Inflammatory macrophage treated with lipopolysaccharide for 4 hours (primary cell): ENCODE measurements around the gene ZNF526.
A peak's percentile ranks its signal among the peaks of the same experiment; 100 is the strongest.

ENCODE experiments used
- DNase-seq: peaks from one replicate; pipeline ENCODE4 v3.0.0-alpha.2; 2020

ZNF526 gene

DNA sequence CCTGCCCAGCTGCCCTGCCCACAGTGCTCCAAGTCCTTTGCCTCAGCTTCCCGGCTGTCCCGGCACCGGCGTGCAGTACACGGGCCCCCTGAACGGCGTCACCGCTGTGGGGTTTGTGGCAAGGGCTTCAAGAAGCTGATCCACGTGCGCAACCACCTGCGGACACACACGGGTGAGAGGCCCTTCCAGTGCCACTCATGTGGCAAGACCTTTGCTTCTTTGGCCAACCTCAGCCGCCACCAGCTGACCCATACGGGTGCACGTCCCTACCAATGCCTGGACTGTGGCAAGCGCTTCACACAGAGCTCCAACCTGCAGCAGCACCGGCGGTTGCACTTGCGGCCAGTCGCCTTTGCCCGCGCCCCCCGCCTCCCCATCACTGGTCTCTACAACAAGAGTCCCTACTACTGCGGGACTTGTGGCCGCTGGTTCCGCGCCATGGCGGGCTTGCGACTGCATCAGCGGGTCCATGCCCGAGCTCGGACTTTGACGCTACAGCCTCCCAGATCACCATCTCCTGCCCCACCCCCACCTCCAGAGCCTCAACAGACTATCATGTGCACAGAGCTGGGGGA is 5.7 kb downstream of the ZNF526 start:
- DNase-seq = no peak

GRCh38 chr19:42226886-42227285 is 6.8 kb downstream of the ZNF526 start:
- no peak for DNase-seq

DNA sequence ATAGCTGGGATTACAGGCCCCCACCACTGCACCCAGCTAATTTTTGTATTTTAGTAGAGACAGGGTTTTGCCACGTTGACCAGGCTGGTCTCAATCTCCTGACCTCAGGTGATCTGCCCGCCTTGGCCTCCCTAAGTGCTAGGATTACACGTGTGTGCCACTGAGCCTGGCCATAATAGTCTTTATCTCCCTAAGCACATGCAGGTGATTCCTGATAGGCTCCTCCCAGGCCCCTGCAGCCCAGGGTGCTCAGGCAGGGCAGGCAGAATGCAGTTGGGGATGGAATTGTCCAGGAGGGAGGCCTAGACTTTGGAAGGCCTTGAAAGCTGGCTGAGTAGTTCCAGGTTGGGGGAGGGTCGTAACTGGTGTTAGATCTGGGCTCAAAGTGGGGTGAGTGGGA is 8.5 kb downstream of the ZNF526 start:
- DNase-seq = no peak

DNA sequence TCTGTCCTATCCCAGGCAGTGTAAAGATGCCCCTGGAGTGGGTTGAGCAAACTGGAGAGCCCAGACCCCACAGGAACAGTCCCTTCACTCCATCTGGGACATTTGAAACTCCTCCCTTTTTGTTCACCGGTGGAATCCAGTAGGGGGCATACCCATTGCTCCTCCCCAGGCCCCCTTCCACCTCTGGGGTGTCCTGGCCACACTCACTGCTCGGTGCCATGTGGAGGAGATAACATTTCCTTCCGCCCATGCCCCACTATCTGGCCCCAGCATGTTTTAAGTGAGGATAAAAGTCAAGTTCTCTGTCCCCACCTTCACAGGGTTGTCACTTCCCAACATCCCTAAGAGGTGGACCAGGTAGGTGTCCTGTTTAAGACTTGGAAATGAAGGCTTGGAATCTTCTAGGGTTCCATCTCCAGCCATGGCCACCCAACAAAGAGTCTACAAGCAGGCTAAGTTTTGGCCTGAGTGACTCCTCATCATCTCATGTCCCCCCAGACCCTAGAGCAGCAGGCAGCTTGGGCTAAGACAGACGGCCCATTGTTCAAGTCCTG is 9.3 kb downstream of the ZNF526 start:
- no peak for DNase-seq

DNA sequence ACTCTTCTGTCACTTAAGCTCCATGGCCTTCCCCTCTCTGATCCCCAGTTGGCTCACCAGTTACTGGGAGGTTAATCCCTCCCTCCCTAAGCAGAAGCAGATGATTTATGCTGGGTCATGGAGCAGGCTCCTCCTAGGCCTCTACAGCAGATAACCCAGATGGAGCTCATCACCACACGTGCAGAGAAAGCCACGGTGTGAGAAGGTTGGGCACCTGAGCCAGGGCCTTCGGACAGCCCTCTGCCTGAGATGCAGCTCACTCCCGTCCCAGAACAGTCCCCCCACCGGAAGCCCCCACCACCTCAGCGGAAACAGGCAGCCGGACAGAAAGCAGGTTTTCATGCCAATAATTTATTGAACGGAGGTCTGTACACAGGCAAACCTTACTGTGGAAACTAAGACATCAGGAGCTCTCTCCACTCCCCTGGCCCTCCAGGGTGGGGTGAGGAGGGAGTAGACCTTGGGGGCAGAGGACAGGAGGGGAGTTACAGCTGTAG is 9.8 kb downstream of the ZNF526 start:
- DNase-seq = no peak

DNA sequence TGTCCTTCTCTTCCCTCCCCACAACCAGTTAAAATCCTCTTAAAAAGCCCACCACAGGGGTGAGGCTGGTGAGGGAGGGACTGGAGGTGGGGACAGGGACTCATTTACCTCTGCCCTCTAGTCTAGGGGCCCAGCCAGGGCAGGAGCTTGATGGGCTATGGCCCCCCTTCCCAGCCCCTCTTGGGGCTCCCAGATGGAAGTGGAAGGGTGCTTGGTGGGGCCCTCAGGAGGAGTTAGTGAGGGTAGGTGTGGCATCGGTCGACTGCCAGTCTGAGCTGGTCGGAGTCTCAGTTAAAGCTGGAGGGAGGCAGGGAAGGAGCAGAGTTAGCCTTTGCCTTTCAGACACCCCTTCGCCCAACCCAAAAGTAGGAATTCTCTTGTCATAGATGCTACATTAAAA is 10.5 kb downstream of the ZNF526 start:
- DNase-seq = no peak

DNA sequence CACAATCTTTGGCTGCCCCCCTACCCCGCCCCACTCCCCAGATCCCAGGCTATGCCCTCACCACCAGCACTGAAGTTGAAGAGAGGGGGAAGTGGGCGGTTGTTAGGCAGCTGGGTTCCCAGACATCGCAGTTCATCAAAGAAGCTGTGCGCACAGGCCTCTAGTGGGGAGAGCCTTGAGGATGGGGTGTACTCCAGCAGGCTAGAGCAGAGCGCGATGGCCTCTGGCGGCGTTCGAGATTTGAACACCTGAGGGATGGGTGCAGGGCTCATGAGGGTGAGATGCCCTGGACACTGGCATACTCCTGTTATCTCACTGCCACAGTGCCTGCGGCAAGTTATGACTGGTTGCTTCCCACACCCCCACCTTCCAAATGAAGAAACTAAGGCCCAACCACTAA is 12.3 kb downstream of the ZNF526 start:
- no peak for DNase-seq

DNA sequence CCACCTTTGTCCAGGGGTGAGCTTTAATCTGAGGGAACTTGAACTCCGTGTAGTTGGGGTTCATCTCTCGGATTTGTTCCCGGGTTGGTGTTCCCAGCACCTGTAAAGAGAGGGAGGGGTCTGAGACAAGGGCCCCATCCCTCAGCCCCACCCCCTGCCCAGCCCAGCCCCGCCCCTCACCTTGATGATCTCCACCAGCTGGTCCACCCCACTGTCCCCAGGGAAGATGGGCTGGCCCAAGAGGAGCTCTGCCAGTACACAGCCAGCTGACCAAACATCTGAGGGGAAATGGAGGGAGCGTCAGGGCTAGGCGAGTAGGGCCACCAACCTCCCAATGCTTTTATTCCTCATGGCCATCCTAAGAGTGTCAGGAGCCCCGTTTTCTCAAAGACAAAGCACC is 13.0 kb downstream of the ZNF526 start:
- DNase-seq = no peak

- DNase-seq = no peak
Observed at GRCh38 chr19:42233678-42234292, 13.7 kb downstream of the ZNF526 start.

GRCh38 chr19:42234364-42234763 is 14.3 kb downstream of the ZNF526 start:
- DNase-seq = no peak

- DNase-seq = no peak
Observed at GRCh38 chr19:42235181-42235580, 15.1 kb downstream of the ZNF526 start.

DNA sequence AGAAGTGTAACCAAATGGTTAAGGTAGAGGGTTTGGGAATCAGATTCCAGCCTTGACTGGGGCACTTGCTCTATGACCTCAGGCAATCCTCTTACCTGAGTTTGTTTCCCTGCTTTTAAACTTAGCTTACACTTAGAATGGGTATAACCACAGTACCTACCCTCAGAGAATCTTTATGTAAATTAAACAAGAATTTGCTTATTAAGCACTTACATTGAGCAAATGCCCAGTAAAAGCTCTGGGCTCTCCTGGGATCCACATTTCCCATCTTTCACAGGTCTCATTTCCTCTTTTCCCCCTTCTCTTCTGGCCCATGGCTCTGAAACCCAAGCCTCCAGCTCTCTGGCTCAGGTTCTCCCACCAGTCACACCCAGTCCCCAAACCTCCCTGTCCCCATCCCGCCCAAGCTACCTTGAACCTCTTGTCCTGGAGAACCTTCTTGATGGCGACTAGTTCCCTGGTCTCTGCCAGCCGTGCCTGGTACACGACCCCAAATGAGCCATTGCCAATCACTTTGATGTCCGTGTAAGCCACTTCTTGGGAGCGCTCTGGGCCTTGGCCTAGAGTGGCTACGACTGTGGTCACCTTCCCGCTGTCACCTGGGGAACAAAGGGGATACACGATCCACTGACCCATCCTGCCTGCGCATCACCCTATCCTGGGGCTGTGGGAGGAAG is 19.6 kb downstream of the ZNF526 start:
- DNase-seq = no peak

GRCh38 chr19:42241279-42241678 is 21.2 kb downstream of the ZNF526 start:
- DNase-seq = no peak

DNA sequence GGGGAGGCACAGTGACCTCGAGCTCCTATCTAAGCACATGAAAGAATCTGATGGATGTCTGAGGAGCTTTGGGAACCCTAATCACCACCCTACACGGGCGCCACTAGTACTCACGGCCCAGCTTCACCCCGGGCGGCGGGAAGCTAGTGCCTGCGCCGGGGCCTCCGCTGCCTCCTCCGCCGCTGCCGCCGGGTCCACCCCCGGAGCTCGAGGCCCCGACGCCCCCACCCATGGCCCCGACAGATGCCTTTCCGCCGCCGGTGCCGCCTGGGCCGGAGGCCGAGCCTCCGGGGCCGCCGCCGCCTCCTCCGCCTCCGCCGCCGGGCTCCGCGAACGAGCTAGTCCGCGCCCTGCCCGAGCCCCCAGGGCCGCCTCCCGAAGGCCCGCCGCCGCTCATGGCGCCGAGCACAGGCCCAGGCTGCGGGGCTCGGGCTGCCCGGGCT is 22.0 kb downstream of the ZNF526 start:
- DNase-seq = no peak

DNA sequence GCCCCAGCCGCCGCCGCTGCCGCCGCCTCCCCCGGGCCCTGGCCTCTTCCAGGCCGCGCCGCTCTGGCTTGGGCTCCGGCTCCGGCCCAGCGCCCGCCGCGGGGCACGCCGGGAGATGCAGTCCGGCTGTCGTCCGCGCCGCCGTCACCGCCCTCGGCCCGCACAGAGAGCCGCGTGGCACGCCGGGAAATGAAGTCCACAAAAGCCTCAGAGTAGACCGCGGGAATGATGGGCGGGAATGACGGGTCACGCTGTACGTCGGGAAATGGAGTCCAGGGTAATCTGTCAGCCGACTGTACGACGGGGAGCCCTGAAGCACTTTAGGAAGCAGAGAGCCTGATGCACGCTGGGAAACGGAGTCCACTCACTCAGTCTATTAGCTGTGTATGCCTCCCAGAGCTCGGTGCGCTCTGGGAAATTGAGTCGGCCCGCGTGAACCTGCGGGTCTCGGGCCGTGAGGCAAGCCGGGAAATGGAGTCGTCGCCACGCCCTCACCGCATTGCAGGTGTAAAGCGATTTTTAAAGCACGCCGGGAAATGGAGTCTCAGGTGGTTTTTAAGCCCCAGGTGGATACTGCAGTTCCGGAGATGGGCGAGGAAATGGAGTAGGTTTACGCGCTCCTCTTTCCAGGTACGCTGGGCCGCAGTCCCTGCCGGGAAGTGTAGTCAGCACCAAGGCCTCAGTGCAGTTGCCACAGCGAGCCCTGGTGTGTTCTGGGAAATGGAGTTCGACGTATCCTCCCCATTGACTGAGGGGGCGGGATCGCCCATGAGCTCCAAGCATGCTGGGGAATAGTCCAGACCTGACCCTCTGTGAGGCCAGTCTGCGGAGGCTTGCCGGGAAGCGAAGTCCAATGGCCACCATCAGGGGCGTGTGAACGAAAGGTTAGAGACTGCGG is 22.6 kb downstream of the ZNF526 start, which contains the start of gene GSK3A:
Gene GSK3A (minus strand): TSS at position 91 of the 898 bp plus-strand sequence. CDS start 137 bp downstream, outside the sequence.
- peak; percentile 99 for DNase-seq

DNA sequence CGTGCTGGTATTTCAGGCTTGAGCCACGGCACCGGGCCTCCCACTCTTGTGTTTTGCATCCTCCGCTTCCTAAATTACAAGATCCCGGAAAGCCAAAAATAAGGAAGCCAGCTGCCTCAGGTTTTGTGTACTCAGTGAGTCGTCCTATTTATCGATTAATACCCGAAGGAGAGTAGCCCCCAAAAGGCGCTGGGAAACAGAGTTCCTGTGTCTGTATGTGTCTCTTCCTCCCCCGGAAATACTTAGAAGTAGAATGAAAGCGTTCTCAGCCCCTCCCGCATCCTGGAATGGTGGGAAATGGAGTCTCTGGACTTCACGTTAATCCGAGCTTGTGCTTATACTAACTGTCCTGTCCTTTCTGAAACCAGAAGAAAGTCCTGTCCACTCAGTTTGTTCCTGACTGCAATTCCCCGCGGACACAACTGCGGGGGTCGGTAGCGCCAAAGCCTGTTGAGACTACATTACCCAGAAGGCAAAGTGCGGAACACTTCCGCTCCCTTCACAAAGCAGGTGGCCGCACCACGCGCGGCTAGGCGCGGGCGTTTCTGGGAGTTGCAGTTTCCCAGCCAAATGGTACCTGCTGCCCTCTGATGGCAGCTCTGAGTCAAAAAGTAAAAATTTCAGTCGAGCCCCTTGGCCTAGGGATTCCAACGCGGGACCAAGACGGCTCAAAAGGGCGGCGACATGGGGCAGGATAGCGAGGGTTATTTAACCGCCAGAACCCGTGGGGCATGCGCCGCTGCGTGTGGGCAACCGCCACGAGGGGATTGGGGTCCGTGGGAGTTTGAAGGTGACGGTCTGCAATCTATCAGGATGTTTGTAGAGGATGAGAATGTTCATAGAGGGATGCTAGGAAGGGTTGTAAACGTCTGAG is 24.5 kb downstream of the ZNF526 start:
- DNase-seq = peak; percentile 96

DNA sequence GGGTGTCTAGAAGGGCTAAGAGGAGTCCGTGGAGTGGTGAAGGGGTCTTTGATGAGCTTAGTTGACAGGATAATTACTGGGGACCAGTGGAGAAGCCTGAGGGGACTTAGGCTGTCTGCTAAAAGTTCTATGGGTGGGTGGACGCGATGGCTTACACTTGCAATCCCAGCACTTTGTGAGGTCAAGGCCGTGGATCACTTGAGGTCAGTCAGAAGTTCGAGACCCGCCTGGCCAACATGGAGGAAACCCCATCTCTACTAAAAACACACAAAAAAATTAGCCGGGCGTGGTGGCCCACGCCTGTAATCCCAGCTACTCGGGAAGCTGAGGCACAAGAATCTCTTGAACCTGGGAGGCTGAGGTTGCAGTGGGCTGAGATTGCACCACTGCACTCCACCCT is 25.1 kb downstream of the ZNF526 start:
- DNase-seq = no peak

- no peak for DNase-seq
Observed at GRCh38 chr19:42246143-42246921, 26.2 kb downstream of the ZNF526 start.

- DNase-seq = no peak
Observed at GRCh38 chr19:42246922-42247639, 27.0 kb downstream of the ZNF526 start.

DNA sequence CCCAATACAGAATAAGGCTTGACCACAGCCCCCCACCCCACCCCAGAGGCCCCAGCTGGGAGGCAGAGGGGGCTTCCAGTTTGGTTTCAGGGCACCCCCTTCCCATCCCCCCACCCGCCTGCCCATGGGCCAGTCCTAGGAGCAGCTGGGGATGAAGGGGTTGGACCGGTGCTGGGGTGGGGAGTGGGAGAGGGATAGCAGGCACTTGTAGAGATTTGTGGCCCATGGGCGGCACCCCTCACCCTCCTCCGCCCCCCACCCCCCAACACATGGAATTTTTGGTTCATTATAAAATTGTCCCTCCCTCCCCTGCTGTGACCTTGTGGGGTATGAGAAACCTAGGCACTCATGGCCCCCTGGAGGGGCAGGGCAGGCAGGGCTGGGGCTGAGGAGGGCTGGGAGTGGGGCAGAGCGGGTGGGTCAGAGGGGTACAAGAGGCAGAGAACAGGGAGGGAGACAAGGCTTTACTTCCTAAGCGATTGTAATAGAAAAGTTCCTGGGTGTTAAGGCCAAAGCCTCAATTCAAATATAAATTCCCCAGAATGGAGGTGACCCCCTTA is 27.6 kb downstream of the ZNF526 start:
- no peak for DNase-seq
